ENCODE measurements around the gene CECR2.

DNA sequence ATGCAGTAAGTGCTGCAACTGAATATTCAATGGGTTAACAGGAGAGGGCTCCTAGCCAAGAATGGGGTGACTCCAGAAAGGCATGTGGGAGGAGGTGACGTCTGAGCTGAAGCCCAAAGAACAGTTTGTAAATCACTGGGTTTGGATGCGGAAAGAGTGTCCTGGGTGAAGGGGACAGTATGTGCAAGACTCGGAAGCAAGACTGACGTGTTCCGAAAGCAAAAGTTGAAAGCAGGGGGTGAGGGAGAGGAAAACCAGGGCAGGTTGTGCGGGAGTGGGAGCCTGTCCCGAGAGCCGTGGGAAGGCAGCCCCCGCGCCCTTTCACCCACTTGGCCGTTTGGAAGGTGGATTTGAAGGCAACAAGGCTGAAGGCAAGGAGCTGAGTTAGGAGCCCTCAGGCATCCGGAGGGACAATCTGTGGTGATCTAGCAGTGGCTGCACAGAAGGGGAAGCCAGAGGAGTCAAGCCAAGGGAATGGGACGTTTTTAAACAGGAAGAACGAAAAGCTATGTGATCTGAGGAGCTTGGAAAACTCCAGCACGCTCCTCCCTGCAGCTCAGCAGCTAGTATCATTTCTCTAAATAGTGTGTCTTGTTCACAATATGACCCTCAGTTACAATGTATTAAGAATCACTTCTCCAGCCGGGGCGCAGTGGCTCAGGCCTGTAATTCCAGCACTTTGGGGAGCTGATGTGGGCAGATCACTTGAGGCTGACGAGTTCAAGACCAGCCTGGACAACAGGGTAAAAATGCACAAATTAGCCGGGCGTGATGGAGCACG, 201.8 kb downstream of the CECR2 start:
- TF ChIP-seq POLR2AphosphoS5 (IDR thresholded peaks at IDR 0.05; ENCODE audit: low read depth, low read length) (no peak), REST (IDR thresholded peaks at IDR 0.05; ENCODE audit: insufficient read depth in 1 of 2, low read depth in 2 of 2, low read length in 2 of 2) (no peak), TAF1 (IDR thresholded peaks at IDR 0.05; ENCODE audit: borderline replicate concordance, insufficient read depth, low read length) (no peak), FOXP2 (optimal IDR thresholded peaks at IDR 0.05; ENCODE audit: borderline replicate concordance, extremely low read depth, extremely low read length, insufficient read depth) (no peak)

Measured in PFSK-1 (cell line).